GM18507 (cell line): ENCODE data around the gene FGF5.

ENCODE experiments used
- DNase-seq: peaks from one replicate; pipeline ENCODE4 v3.0.0; 2011; ENCODE audit warnings: low read depth; ENCODE audit not compliant: insufficient read length; ENCODE audit errors: extremely low spot score
- FAIRE-seq: peaks from 2 replicates; lab custom pipeline; 2011; peaks lifted over from hg19 to GRCh38; lab: Jason Lieb, UNC

FGF5 gene

DNA sequence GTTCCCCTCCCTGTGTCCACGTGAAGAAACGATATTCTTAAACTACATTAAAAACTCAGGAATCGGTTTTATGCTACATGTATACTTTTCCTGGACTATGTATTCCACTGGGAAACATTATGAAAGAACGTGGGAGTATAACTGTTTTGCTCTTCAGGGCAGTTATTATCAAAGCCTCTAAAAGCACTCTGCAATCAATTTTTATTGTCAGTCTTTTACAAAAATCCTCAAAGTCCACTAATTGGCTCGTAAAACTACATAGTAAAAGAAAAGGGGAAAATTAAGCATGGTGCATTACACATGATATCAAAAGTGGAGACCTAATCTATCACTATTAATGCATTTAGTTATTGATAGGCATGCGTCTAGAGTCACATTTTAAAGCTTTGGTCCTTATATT lies 57.7 kb downstream of the FGF5 start:
- FAIRE-seq (no peak), DNase-seq (no peak)

- no peak for FAIRE-seq
- no peak for DNase-seq
Observed at GRCh38 chr4:80331693-80332092, 65.2 kb downstream of the FGF5 start.

DNA sequence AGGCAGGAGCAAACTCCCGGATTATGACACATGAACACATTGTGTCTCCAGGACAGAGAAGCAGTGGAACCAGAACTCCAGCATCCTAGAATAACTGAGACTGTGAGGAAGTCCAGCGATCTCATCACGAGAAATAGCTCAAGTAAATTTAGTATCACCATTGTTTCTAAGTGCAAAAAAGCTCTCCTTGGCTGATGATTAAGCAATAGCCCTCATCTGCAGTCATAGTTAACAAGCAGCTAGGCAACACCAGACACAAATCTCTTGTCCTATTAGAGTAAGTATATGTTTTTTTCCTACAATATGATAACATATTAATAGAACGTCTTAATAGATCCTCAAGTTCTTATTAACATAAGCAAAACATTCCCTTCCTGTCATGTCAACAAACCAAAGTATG lies 66.7 kb downstream of the FGF5 start:
- DNase-seq (no peak), FAIRE-seq (no peak)

DNA sequence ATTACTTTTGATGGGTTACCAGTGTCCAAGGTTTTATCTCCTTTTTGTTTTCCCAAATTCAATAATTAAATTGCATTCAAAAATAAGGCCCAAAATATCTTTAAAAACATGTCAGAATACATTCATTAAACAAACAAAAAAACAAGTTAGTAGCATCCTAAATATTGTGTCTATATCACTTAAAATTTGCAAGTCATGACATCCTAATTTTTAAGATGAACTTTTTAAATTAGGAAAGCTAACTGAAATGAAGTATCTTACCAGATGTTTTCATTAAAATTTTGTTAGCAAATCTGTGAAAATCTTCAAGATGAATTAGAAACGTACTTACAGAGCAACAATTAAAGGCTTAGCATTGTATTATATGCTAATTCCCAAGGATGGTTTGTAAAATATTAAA lies 68.1 kb downstream of the FGF5 start:
- FAIRE-seq (no peak), DNase-seq (no peak)

GRCh38 chr4:80335226-80335553 lies 68.7 kb downstream of the FGF5 start:
- no peak for DNase-seq

DNA sequence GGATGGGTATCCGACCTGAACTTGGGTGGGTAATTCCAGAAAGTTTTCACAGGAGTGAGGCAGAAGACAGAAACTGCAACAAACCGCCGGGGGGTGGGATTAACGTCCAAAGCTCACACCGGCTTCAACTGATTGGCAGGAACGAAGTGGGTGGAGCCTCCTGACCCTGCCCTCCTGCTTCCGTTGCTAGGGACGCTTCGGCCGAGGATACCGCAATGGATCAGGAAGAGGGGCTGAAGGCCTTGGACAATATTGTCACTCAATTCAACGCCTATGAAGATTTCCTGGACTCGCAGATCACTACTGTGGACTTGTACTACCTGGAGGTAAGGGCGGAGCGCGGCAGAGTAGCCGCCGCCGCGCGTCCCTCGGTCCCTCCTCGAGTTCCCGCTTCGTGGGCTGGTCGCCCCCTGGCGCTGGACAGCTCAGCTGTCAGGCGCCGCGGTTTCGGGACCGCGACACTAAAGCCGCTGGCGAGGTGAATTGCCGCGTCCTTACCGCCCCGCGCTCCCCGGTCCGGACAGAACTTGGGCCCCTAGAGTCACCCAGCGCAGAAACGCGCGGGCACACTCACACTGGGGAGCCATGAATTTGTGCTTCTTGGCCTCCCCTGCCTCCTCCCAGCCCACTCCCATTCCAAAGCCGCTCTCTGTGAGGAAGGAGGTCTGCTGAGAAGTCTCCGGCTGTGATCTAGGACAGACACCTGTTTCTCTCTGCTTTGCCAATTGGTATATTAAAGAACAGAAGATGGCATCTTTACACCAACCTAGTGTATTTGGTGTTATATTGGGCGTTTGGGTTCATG lies 69.3 kb downstream of the FGF5 start, which contains the start of gene CFAP299:
Gene CFAP299 (plus strand): TSS at position 177 of the 805 bp plus-strand sequence.
- peak; percentile 32 for DNase-seq
- peak; percentile 83 for FAIRE-seq

More at GRCh38 chr4:80335226-80335553, 68.7 kb downstream of the FGF5 start:
- no peak for FAIRE-seq

DNA sequence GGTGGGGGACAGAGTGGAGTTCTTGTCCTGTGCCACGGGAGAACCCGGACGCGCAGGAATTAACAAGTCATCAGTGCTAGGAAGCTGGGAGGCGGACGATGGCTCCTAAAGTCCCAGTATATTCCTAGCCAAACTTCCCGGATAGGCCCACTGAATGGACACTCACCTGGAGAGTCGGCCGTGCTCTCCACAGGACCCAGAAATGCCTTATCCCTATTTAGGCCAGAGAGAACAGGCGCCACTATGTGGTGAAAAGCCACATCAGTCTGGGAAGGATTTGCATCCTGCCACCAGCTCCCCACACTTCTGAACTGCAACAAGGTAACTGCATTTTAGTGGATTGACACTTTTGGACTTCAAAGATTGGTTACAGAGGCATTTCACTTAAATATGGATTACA lies 70.1 kb downstream of the FGF5 start:
- DNase-seq (no peak), FAIRE-seq (no peak)

GRCh38 chr4:80340036-80340435 lies 73.6 kb downstream of the FGF5 start:
- FAIRE-seq (no peak), DNase-seq (no peak)
